GM18499 (cell line): ENCODE measurements around the gene PRKAR1B.

ENCODE experiments used
- ATAC-seq: cut with Tn5 transposase; IDR thresholded peaks from one replicate; pipeline ENCODE4 v1.9.1; 2021; ENCODE audit warnings: moderate number of reproducible peaks; ENCODE audit not compliant: insufficient read depth, unreplicated experiment

Gene PRKAR1B

DNA sequence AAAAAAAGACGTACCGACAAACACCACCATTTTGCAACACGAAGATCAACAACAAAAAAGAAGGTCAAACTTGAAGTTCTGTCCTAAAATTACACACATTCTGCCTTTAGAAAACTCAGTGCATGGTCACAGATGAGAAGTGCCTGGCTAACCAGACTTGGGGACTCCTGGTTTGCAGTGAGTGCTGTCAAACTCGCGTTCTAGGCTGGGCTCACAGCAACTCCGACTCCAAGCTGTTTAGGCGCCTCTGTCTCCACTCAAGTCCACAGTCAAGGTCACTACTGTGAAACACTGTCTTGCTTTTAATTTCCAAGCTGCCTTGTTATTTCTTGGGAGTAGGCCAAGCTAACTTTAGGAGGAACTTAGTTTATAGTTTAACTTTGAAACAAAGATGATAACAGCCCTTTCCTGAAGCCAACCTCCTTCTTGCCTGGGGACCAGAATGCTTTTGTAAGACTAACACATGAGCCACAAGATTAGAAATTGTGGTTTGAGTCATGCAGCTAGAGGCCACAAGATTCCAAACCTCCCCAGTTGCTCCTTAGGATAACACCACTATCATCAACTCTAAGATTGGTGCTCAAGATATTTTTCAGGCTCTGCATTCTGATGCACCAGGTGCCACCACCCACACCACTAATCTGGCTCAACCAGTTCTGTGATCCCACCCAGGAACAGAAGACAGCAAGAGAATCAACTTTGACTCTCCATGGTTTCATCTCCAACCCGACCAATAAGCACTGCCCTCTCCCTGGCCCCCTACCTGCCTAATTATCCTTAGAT lies 1.7 kb downstream of the PRKAR1B start:
- ATAC-seq: no peak

DNA sequence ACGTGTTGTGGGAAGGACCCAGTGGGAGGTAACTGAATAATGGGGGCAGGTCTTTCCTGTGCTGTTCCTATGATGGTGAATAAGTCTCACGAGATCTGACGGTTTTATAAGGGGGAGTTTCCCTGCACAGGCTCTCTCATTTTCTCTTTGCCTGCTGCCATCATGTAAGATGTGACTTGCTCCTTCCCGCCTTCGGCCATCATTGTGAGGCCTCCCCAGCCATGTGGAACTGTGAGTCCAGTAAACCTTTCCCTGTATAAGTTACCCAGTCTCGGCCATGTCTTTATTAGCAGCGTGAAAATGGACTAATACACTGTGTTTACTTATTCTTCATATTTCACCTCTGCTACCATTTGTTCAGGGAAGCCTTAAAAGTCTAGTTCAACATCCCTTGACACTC lies 2.8 kb downstream of the PRKAR1B start:
- no peak for ATAC-seq

DNA sequence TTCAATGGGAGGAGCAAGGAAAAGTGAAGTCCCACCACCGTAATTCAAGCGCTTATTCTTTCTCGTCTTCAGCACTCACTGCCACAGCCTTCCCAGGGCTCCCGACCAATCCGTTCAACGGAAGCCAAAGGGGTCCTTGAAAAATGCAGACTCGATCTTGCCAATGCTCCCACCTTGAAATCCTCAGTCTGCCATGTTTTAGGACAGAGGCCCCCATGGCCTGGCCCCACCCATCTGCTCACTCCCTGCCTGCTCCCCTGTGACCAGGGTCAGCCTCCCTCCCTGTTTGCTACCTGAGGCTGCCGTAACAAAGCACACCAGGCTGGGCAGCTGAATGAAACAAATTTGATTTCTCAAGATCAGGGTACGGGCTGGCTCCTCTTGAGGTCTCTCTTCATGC lies 3.5 kb downstream of the PRKAR1B start:
- ATAC-seq: no peak

DNA sequence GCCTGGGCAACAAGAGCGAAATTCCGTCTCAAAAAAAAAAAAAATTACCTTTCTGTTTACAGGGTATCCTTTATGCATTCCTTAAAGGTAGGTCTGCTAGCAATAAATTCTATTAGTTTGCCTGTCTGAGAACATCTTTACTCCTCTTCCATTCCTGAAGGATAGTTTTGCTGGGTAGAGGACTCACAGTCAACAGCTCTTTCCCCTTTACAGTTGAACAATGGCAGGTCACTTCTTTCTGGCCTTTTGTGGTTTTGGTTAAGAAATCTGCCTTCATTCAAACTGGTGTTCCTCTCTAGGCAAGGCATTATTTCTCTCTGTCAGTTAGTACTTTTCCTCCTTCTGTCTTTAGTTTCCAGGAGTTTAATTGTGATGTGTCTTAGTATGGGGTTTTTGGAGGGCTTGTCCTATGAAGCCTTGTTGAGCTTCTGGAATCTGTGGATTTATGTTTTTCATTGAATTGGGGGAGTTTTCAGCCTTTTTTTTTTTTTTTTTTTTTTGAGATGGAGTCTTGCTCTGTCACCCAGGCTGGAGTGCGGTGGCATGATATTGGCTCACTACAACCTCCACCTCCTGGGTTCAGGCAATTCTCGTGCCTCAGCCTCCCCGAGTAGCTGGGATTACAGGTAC lies 5.3 kb downstream of the PRKAR1B start:
- ATAC-seq: no peak

DNA sequence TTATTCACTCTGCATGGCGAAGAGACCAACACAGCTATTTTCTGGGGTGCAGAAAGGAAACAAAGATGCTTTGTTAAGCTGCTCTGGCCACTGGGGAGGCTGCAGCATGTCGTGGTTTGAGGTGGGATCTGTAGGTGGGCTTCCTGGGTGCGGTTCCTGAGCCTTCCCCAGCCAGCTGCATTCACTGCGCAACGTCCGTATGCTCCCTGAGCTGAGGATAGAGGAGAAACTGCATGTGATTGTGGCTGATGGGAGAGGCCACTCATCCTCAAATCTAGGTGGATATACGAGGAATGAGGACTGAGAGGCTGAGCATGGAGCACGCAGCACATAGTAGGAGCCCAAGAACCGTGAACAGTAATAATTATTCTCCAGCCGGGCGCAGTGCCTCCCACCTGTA lies 10.4 kb downstream of the PRKAR1B start:
- ATAC-seq: no peak

DNA sequence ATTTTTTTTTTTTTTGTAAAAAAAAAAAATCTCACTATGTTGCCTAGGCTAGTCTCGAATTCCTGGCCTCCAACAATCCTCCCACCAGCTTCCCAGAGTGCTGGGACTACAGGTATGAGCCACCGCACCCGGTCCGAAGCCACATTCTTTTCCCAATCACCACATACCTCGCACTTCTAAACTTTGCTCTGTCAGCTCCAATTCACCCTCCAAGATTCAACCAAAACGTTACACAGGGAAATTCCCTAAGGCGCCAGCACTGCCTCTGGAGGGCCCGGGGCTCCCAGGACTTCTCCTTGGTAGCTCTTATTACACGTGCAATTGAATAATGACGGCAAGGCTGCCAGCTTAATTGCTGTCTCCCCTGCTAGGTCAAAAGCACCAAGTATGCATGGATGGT lies 10.9 kb downstream of the PRKAR1B start:
- no peak for ATAC-seq

DNA sequence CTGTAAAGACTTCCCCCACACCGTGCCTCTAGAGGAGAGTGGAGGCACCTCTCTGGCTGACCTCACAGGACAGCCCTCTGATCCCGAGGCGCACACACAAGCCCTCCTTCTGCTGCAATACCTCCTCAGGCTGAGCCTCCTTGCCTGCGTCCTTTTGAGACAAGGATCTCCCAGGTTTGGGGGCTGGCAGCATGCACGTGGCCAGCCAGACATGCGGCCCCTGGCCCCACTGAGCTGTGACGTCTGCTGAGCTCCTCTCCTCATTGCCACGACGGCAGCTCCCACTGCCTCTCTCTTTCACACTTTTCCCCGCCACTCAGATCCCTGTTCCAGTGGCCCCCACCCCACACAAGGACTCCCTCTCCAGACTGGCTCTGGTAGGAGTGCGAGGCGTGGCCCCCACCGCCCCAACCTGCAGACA lies 12.8 kb downstream of the PRKAR1B start:
- ATAC-seq: no peak

DNA sequence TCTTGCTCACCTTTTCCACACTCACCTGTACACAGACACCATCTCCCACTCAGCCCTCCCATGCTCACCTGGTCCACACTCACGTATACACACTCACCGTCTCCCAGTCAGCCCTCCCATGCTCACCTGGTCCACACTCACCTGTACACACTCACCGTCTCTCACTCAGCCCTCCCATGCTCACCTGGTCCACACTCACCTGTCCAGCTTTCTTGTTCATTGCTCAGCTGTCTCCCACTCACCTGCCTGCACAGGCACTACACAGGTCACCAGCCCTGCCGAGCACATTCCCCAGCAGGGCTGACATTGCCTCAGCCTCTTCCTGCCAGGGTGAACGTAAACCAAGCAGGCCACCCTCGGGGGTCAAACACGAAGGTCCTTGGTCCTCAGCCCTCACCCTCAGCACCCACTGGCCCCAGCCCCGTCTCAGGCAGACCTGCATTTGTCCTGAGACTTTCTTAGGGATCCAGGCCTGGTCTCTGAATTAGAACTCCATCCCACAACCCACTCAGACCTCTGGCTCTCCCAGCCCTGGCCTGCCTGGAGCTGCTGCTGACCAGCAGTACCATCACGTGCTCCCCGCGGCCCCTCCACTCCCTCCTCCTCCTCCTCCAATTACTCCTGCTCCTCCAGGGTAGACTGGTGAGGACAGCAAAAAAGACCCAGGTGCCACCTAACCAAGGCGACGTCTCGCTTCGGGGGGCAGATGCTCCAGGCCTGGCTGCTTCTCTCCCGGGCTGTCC lies 13.4 kb downstream of the PRKAR1B start:
- ATAC-seq: no peak

DNA sequence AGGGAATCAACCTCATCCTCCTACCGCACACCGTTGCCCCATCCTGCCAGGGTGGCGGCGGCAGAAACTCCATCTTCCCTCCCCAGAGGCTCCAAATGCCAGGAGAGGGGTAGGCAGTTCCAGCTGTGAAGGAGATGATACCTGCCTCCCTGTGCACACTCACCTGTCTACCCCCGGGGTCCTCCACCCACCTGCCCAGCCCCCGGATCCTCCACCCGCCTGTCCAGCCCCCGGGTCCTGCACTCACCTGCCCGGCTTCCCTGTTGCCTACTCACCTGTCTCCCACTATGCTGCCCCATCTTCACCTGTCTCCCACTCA lies 14.0 kb downstream of the PRKAR1B start:
- ATAC-seq: no peak

DNA sequence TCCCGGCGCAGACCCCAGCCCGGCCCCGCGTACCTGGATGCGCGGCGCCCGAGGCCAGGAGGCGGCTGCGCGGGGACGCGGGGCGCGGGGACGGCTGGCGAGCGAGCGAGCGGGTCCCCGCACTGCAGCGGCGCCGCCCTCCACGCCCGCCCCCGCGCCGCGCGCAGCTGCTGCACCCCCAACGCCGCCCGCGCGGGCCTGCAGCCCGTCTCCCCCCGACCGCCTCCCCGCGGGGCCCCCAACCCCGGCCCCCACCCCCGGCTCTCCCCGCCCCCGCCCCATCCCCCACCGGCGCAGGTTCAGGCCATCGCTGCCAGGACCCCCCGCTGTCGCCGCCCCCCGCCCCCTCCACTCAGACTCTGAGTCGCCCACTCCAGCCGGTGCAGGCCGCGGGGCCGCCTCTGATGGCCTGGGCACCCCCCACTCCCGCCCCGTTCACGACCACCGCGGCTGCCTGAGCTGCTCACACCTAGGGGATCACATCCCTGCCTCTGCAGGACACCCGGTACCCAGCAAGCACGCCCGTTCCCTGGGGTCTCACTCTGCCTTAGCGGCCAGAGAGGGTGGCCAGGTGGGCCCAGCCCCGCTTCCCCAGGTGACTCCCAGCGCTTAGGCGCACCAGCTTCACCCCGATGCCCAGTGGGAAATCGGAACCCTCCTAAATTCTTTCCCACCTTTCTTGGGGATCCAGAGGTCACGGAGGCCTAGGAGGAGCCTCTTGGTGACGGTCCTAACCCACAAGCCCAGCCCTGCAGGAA lies 14.5 kb downstream of the PRKAR1B start:
- ATAC-seq: no peak

DNA sequence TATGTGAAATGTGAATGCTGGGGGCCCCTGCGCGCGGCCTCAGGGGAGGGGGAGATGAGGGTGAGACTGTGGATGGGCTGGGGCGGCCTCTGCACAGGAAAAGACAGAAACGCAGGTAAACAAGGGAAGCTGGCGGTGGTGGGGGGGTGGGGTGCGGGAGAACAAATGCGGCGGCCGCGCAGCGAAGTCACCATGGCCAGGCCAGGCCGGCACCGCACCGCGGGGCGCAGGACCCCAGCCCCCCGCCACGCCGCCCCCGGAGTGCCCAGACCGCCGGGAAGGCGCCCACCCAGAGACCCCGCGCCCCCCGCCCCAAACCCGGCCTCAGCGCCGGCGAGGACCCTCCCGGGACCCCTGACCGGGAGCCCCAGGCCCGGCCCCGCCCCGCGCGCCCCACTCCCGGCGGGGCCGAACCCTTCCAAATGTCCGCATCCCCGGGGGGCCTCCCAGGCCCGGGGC lies 15.1 kb downstream of the PRKAR1B start:
- no peak for ATAC-seq

DNA sequence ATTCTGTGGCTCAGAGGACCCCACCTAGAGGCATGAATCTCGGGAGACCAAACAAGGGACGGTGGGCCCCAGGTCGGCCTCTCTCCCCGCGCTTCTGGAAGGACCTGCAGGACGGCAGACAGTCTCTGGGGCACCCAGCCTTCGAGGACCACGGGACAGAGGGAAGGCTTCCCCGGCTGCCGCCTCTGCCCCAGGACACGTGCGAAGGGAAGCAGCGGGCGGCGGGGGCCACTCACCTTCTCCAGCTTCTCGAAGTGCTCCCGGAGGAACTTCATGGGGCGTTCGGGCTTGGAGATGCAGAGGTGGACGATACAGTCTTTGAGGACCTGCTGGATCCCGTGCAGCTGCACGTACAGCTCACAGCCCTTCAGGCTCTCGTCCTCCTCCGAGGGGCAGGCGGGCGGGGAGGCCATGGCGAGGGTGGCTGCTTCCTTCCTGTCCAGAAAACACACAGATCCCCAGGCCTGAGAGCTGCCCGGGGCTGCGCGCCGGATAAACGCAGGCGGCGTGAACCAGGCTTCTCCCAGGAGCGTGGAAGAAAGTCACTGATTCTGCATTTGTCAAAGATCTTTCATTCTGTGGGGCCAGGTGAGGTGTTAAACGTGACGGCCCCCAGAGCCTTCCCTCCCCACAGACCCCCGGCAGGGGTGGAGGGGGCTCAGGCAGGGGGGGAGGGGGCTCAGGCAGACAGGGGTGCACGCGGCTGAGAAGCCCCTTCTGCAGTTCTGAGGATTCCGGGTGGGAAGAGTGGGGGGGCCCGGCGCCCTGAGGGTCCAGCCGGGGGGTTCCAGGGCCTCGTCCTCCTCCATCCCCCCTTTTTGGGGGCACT lies 15.8 kb downstream of the PRKAR1B start:
- ATAC-seq: no peak

DNA sequence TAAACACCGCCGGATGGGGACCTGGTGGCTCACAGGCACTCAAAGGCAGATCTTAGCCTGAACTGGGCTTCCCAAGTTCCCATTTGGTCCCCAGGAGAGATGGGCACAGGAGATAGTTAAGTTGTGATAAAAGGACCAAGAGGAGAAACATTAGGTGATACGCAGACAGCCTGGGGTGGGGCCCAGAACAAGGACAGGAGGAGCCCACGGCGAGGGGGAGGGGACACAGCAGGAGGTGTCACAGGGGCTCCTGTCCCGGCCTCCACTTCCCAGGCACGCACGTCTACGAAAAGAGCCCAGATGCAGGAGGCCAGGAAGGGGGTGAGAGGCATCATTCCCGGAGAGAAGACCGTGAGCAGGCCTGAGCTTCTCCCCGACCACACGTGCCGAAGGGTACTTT lies 16.9 kb downstream of the PRKAR1B start:
- no peak for ATAC-seq

DNA sequence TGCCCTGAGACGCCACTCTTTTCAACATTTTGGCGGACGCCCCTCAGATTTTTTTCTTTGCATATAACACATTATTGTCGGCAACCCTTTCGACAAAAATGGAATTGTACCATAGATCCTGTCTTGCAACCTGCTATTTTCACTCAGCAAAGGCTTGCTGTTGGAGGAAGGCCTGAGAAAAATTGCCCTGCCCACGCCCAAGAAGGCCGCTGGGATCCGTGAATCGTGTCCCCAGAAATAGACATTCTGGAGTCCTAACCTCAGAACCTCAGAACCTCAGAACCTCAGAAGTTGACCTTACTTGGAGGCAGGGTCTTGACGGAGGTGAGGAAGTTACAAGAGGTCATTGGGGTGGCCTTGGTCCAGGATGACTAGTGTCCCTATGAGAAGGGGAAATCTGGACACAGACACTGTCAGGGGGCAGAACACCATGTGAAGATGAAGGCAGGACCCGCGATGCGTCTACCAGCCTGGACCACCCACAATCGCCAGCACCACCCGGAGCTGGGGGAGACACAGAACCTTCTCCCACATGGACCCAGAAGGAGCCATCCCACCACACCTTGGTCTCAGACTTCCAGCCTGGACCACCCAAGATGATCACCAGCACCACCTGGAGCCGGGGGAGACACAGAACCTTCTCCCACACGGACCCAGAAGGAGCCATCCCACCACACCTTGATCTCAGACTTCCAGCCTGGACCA lies 19.6 kb downstream of the PRKAR1B start:
- ATAC-seq: no peak

DNA sequence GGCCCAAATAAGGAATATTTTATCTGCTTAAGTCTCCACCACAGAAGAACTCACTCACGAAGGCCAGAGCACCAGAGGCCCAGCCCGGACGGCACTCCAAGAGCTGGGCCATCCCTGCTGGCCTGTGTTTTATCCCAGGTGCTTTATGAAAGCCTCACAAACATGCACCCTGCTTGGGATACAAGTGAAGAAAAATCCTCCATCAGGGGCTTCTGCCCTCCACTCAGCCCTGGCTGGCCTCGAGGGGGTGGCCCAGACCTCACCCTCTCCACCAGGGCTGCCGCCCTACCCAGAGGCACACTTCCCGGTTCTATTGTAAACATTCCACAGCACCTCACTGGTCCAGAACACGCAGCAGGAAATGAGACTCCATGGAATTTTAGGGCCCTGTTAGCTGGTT lies 20.4 kb downstream of the PRKAR1B start:
- no peak for ATAC-seq

DNA sequence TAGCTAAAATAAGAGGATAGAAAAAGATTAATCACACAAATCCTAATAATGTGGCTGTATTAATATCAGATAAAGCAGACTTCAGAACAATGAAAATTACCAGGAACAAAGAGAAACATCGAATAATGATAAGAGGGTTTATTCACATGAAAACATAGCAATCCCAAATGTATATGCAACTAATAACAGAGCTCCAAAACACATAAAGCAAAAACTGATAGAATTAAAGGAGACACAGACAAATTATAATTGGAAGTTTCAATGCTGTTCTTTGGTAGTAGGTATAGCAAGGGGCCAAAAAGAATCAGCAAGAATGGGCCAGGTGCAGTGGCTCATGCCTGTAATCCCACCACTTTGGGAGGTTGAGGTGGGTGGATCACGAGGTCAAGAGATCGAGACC lies 24.0 kb downstream of the PRKAR1B start:
- no peak for ATAC-seq

DNA sequence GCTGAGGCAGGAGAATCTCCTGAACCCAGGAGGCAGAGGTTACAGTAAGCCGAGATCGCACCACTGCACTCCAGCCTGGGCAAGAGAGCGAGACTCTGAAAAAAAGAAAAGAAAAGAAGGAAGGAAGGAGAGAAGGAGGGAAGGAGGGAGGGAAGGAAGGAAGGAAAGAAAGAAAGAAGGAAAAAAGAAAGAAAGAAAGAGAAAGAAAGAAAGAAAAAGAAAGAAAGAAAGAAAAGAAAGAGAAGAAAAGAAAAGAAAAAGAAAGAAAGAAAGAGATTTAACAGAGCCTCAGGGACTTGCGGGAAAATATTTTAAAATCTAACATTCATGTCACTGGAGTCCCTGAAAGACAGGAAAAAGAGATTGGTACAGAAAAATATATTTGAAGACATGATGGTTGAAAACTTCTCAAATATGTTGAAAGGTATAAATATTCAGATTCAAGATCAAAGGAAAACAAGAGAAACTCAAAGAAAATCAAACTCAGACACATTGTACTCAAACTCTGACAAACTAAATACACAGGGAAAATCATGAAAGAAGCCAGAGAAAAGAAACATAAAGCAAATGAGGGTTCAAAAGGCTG lies 25.9 kb downstream of the PRKAR1B start:
- no peak for ATAC-seq

DNA sequence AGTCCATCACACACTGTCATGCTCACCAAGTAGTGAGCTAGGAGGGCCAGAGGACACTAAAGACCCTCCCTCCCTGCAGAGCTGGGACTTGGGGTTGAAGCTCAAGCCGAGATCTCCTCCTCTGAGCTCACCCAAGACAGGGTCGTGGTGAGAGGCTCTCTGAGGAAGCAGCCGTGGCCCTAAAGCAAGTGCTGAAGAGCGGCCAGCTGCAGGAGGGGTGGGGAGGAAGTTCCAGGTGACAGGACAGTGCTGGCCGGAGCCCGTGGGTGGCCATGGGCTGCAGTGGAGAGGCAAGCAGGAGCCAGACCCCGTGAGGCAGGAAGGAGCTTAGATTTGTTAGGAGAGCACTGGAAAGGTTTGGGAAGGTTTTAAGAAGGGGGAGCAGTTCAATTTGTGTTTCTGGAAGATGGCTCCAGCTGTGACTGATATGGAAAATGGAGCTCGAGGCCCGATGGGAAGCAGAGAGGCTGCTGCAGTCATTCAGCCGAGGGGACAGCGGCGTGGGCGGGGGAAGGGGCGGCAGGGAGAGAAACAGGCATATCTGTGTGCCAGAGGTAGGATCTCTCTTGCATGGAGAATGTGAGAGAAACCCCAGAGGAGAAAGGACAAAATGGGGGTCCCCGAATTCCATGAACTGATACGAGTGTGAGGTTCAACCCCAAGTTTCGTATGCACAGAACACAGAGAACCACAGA lies 27.5 kb downstream of the PRKAR1B start:
- no peak for ATAC-seq
